Measurements from ENCODE around the gene MB.

Gene MB

GRCh38 chr22:35601013-35601580, 16.0 kb downstream of the MB start:
- Histone ChIP-seq H3K27ac (ENCODE audit: low read depth, low read length) (no peak overlapping the region), H4K8ac (ENCODE audit: low read depth, low read length) (no peak overlapping the region), H2BK5ac (ENCODE audit: low read length) (no peak overlapping the region), H3K23ac (ENCODE audit: low read length) (no peak overlapping the region), H3K4me2 (ENCODE audit: low read length) (no peak overlapping the region), H3K79me1 (ENCODE audit: low read length) (no peaks in the 10 kb centered on the region), H3K36me3 (ENCODE audit: control insufficient read depth, insufficient read depth, low read length) (no peaks in the 10 kb centered on the region), H2AK5ac (ENCODE audit: low read length) (no peak overlapping the region), H3K18ac (ENCODE audit: low read length) (no peak overlapping the region), H3K27me3 (ENCODE audit: insufficient read depth, low read length, poor library complexity) (no peaks in the 10 kb centered on the region), H4K5ac (ENCODE audit: low read length) (no peak overlapping the region), H3K4me1 (ENCODE audit: control insufficient read depth, low read depth, low read length) (no peaks in the 10 kb centered on the region), H3K4me3 (ENCODE audit: low read length) (no peak overlapping the region), H3K79me2 (ENCODE audit: control insufficient read depth, insufficient read depth, low read length) (no peaks in the 10 kb centered on the region), H3K9ac (ENCODE audit: low read length) (no peak overlapping the region), H2BK15ac (replicated peaks; ENCODE audit: low read depth) (no peak overlapping the region), H3K56ac (ENCODE audit: low read length) (no peak overlapping the region), H3K4ac (ENCODE audit: low read depth, low read length) (no peak overlapping the region), H2BK120ac (ENCODE audit: low read depth, low read length) (no peak overlapping the region)
- WGBS (ENCODE audit: extremely low coverage, insufficient coverage, low lambda C conversion rate): 100% methylated on average over 1 of the region's 5 CpGs
- DNase-seq: no peak

DNA sequence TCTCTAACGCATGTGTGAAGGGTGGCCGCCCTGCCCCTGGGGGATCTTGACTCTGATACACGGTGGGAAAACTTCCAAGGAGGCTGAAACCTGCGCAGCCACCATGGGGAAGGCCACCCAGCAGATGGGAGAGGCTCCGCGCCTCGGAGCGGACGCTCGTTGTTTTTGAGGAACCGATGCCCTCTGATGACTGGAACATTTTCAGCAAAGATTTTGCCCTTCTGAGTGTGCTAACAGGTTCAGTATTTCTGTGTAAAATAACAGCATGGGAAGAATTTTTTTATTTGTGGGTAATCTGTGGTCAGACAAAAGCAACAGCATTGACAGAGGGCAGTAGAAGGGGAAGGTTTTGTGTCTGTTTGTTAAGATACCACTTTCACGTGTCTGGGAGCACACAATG, 16.7 kb downstream of the MB start:
- no peaks in the 10 kb centered on the region for H3K79me2 ChIP-seq (ENCODE audit: control insufficient read depth, insufficient read depth, low read length)
- no peak overlapping the region for H3K56ac ChIP-seq (ENCODE audit: low read length)
- no peaks in the 10 kb centered on the region for H3K79me1 ChIP-seq (ENCODE audit: low read length)
- H3K27ac ChIP-seq (ENCODE audit: low read depth, low read length): no peak overlapping the region
- H3K4me2 ChIP-seq (ENCODE audit: low read length): no peak overlapping the region
- WGBS (ENCODE audit: extremely low coverage, insufficient coverage, low lambda C conversion rate): no CpG with 5 or more reads among the region's 12 CpGs
- H4K5ac ChIP-seq (ENCODE audit: low read length): no peak overlapping the region
- H2BK5ac ChIP-seq (ENCODE audit: low read length): no peak overlapping the region
- H3K23ac ChIP-seq (ENCODE audit: low read length): no peak overlapping the region
- H3K4me3 ChIP-seq (ENCODE audit: low read length): no peak overlapping the region
- H2AK5ac ChIP-seq (ENCODE audit: low read length): no peak overlapping the region
- no peak overlapping the region for H2BK15ac ChIP-seq (replicated peaks; ENCODE audit: low read depth)
- H3K4me1 ChIP-seq (ENCODE audit: control insufficient read depth, low read depth, low read length): no peaks in the 10 kb centered on the region
- no peak overlapping the region for H2BK120ac ChIP-seq (ENCODE audit: low read depth, low read length)
- no peaks in the 10 kb centered on the region for H3K36me3 ChIP-seq (ENCODE audit: control insufficient read depth, insufficient read depth, low read length)
- H3K4ac ChIP-seq (ENCODE audit: low read depth, low read length): no peak overlapping the region
- H3K18ac ChIP-seq (ENCODE audit: low read length): no peak overlapping the region
- H3K9ac ChIP-seq (ENCODE audit: low read length): no peak overlapping the region
- no peak for DNase-seq
- H4K8ac ChIP-seq (ENCODE audit: low read depth, low read length): no peak overlapping the region
- H3K27me3 ChIP-seq (ENCODE audit: insufficient read depth, low read length, poor library complexity): no peaks in the 10 kb centered on the region

GRCh38 chr22:35599364-35599763, 17.8 kb downstream of the MB start:
- Histone ChIP-seq H3K23ac (ENCODE audit: low read length) (no peak overlapping the region), H4K8ac (ENCODE audit: low read depth, low read length) (no peak overlapping the region), H3K4me1 (ENCODE audit: control insufficient read depth, low read depth, low read length) (no peaks in the 10 kb centered on the region), H2BK5ac (ENCODE audit: low read length) (no peak overlapping the region), H3K9ac (ENCODE audit: low read length) (no peak overlapping the region), H3K4ac (ENCODE audit: low read depth, low read length) (no peak overlapping the region), H3K4me3 (ENCODE audit: low read length) (no peak overlapping the region), H3K56ac (ENCODE audit: low read length) (no peak overlapping the region), H3K4me2 (ENCODE audit: low read length) (no peak overlapping the region), H2AK5ac (ENCODE audit: low read length) (no peak overlapping the region), H2BK120ac (ENCODE audit: low read depth, low read length) (no peak overlapping the region), H3K27ac (ENCODE audit: low read depth, low read length) (no peak overlapping the region), H3K27me3 (ENCODE audit: insufficient read depth, low read length, poor library complexity) (no peaks in the 10 kb centered on the region), H4K5ac (ENCODE audit: low read length) (no peak overlapping the region), H3K79me1 (ENCODE audit: low read length) (no peaks in the 10 kb centered on the region), H3K79me2 (ENCODE audit: control insufficient read depth, insufficient read depth, low read length) (no peaks in the 10 kb centered on the region), H2BK15ac (replicated peaks; ENCODE audit: low read depth) (no peak overlapping the region), H3K36me3 (ENCODE audit: control insufficient read depth, insufficient read depth, low read length) (no peaks in the 10 kb centered on the region), H3K18ac (ENCODE audit: low read length) (no peak overlapping the region)
- no peak for DNase-seq
- no CpG with 5 or more reads among the region's 4 CpGs for WGBS (ENCODE audit: extremely low coverage, insufficient coverage, low lambda C conversion rate)

DNA sequence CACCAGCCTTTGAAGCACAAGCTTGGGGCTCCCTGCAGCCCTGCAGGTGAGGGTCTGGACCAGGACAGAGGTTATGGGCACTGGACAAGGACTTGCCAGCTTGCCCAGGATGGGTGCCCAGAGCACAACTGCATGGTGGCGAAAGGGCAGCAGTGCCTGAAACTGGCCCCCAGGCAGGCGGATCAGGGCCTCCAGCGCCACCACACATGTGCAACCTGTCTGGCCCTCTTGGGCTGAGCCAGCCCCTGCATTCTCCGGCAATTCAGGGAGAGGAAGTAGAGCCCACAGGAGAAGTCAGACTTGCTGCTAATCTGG, 18.8 kb downstream of the MB start:
- H2AK5ac ChIP-seq (ENCODE audit: low read length): no peak overlapping the region
- no peak overlapping the region for H3K18ac ChIP-seq (ENCODE audit: low read length)
- H2BK120ac ChIP-seq (ENCODE audit: low read depth, low read length): no peak overlapping the region
- no peak overlapping the region for H3K23ac ChIP-seq (ENCODE audit: low read length)
- H3K79me2 ChIP-seq (ENCODE audit: control insufficient read depth, insufficient read depth, low read length): no peaks in the 10 kb centered on the region
- no CpG with 5 or more reads among the region's 4 CpGs for WGBS (ENCODE audit: extremely low coverage, insufficient coverage, low lambda C conversion rate)
- no peaks in the 10 kb centered on the region for H3K36me3 ChIP-seq (ENCODE audit: control insufficient read depth, insufficient read depth, low read length)
- H3K9ac ChIP-seq (ENCODE audit: low read length): no peak overlapping the region
- no peaks in the 10 kb centered on the region for H3K27me3 ChIP-seq (ENCODE audit: insufficient read depth, low read length, poor library complexity)
- H4K8ac ChIP-seq (ENCODE audit: low read depth, low read length): no peak overlapping the region
- H2BK15ac ChIP-seq (replicated peaks; ENCODE audit: low read depth): no peak overlapping the region
- no peak overlapping the region for H3K4me3 ChIP-seq (ENCODE audit: low read length)
- H3K4ac ChIP-seq (ENCODE audit: low read depth, low read length): no peak overlapping the region
- no peak overlapping the region for H2BK5ac ChIP-seq (ENCODE audit: low read length)
- H3K79me1 ChIP-seq (ENCODE audit: low read length): no peaks in the 10 kb centered on the region
- H3K27ac ChIP-seq (ENCODE audit: low read depth, low read length): no peak overlapping the region
- DNase-seq: no peak
- no peaks in the 10 kb centered on the region for H3K4me1 ChIP-seq (ENCODE audit: control insufficient read depth, low read depth, low read length)
- H3K4me2 ChIP-seq (ENCODE audit: low read length): no peak overlapping the region
- no peak overlapping the region for H3K56ac ChIP-seq (ENCODE audit: low read length)
- H4K5ac ChIP-seq (ENCODE audit: low read length): no peak overlapping the region

DNA sequence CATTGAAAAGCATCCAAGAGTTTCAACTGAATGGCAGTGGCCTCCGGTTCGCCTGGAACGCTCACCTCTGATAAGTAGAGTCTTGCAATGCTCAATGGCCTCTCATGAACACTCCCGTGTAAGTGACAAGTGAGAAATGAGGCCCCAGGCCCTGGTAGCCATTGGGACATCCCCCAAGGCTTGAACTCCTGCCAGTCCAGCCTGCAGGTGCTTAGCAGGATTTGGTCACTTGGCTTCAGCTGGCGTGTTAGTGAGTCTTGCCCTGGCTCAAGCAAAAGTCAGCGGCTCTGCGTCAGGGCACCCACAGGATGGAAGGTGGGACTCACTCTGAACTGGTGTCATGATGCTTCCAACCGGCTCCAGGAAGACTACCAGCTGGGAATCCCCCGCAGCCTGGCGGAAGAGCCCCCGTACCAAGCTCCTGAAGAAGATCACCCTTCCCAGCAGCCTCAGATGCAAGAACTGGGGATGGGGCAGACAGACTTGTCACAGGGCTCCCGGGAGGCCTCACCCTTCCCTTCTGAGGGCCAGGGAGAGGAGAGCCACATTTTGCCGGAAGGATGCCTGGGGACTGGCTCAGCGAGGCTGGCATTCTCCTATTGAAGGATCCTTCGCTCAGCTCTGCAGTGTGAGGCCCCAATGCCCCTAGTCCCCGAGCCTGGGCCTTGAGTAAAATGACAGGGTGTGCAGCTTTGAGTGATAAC, 19.3 kb downstream of the MB start:
- Histone ChIP-seq H3K23ac (ENCODE audit: low read length) (no peak overlapping the region), H3K79me1 (ENCODE audit: low read length) (no peaks in the 10 kb centered on the region), H2BK120ac (ENCODE audit: low read depth, low read length) (no peak overlapping the region), H3K4me1 (ENCODE audit: control insufficient read depth, low read depth, low read length) (no peaks in the 10 kb centered on the region), H3K18ac (ENCODE audit: low read length) (no peak overlapping the region), H3K9ac (ENCODE audit: low read length) (no peak overlapping the region), H3K4me2 (ENCODE audit: low read length) (no peak overlapping the region), H2BK15ac (replicated peaks; ENCODE audit: low read depth) (no peak overlapping the region), H3K36me3 (ENCODE audit: control insufficient read depth, insufficient read depth, low read length) (no peaks in the 10 kb centered on the region), H3K4me3 (ENCODE audit: low read length) (no peak overlapping the region), H3K56ac (ENCODE audit: low read length) (no peak overlapping the region), H3K27me3 (ENCODE audit: insufficient read depth, low read length, poor library complexity) (no peaks in the 10 kb centered on the region), H3K27ac (ENCODE audit: low read depth, low read length) (no peak overlapping the region), H4K8ac (ENCODE audit: low read depth, low read length) (no peak overlapping the region), H4K5ac (ENCODE audit: low read length) (no peak overlapping the region), H2AK5ac (ENCODE audit: low read length) (no peak overlapping the region), H3K79me2 (ENCODE audit: control insufficient read depth, insufficient read depth, low read length) (no peaks in the 10 kb centered on the region), H2BK5ac (ENCODE audit: low read length) (no peak overlapping the region), H3K4ac (ENCODE audit: low read depth, low read length) (no peak overlapping the region)
- no CpG with 5 or more reads among the region's 16 CpGs for WGBS (ENCODE audit: extremely low coverage, insufficient coverage, low lambda C conversion rate)
- no peak for DNase-seq

DNA sequence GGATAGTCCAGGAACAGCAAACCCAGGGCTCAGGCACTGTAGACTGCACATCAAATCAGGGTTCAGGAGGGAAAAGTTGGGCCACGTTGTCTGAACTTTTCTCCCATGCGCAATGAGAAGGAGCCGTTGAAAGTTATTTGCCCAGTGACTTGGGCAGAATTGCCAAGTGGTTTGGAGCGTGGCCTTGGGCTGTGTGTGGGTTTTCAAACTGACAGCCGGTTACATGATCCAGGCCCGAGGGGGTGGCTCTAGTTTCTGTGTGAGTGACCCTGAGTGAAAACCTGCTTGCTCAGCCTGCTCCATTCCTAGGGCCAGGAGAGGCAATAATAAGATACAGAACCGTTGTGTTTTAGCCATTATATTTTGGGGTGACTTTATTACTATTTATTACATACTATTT, 20.3 kb downstream of the MB start:
- H3K4me1 ChIP-seq (ENCODE audit: control insufficient read depth, low read depth, low read length): no peaks in the 10 kb centered on the region
- no peak overlapping the region for H3K27ac ChIP-seq (ENCODE audit: low read depth, low read length)
- no peaks in the 10 kb centered on the region for H3K36me3 ChIP-seq (ENCODE audit: control insufficient read depth, insufficient read depth, low read length)
- no peak overlapping the region for H2BK5ac ChIP-seq (ENCODE audit: low read length)
- no peaks in the 10 kb centered on the region for H3K79me2 ChIP-seq (ENCODE audit: control insufficient read depth, insufficient read depth, low read length)
- H2BK15ac ChIP-seq (replicated peaks; ENCODE audit: low read depth): no peak overlapping the region
- H3K79me1 ChIP-seq (ENCODE audit: low read length): no peaks in the 10 kb centered on the region
- H2BK120ac ChIP-seq (ENCODE audit: low read depth, low read length): no peak overlapping the region
- DNase-seq: no peak
- H3K4ac ChIP-seq (ENCODE audit: low read depth, low read length): no peak overlapping the region
- H3K4me3 ChIP-seq (ENCODE audit: low read length): no peak overlapping the region
- no peak overlapping the region for H3K23ac ChIP-seq (ENCODE audit: low read length)
- H4K5ac ChIP-seq (ENCODE audit: low read length): no peak overlapping the region
- H2AK5ac ChIP-seq (ENCODE audit: low read length): no peak overlapping the region
- no peak overlapping the region for H3K18ac ChIP-seq (ENCODE audit: low read length)
- no peaks in the 10 kb centered on the region for H3K27me3 ChIP-seq (ENCODE audit: insufficient read depth, low read length, poor library complexity)
- H3K4me2 ChIP-seq (ENCODE audit: low read length): no peak overlapping the region
- H4K8ac ChIP-seq (ENCODE audit: low read depth, low read length): no peak overlapping the region
- no CpG with 5 or more reads among the region's 7 CpGs for WGBS (ENCODE audit: extremely low coverage, insufficient coverage, low lambda C conversion rate)
- no peak overlapping the region for H3K9ac ChIP-seq (ENCODE audit: low read length)
- peak overlapping the region; percentile 10 for H3K56ac ChIP-seq (ENCODE audit: low read length)
